ENCODE results near the gene SEMA3B.

DNA sequence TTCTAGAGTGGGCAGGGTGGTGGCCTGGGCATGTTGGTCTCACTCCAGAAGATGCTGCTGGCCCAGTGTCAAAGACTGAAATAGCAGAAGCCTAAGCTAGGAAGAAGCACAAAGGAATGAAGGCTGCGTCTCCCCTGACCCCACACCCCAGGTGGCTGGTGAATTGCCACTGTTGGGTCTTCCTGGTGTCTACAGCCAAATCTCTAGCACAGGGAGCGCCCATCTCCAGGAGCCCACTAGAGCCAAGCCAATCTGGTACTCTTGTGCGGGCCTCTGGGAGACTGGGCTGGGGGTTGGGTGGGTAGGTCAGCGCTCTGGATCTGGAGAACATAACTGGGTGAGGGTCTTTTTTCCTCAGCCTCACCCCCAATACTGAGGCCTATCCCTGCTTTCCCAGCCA lies 58.2 kb downstream of the SEMA3B start:
- TF ChIP-seq, protein P1, sequence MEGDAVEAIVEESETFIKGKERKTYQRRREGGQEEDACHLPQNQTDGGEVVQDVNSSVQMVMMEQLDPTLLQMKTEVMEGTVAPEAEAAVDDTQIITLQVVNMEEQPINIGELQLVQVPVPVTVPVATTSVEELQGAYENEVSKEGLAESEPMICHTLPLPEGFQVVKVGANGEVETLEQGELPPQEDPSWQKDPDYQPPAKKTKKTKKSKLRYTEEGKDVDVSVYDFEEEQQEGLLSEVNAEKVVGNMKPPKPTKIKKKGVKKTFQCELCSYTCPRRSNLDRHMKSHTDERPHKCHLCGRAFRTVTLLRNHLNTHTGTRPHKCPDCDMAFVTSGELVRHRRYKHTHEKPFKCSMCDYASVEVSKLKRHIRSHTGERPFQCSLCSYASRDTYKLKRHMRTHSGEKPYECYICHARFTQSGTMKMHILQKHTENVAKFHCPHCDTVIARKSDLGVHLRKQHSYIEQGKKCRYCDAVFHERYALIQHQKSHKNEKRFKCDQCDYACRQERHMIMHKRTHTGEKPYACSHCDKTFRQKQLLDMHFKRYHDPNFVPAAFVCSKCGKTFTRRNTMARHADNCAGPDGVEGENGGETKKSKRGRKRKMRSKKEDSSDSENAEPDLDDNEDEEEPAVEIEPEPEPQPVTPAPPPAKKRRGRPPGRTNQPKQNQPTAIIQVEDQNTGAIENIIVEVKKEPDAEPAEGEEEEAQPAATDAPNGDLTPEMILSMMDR (optimal IDR thresholded peaks at IDR 0.05 in 1 of 3, IDR thresholded peaks at IDR 0.05 in 1 of 3, conservative IDR thresholded peaks at IDR 0.05 in 1 of 3; ENCODE audit: extremely low read depth in 1 of 3, insufficient read depth in 2 of 3, low read length in 3 of 3) = no peak
- no peak for TF ChIP-seq EZH2 (IDR thresholded peaks at IDR 0.05; ENCODE audit: low read length)

Data from keratinocyte (primary cell).